ENCODE measurements around the gene GIT2.

- TF ChIP-seq CTCF (IDR thresholded peaks at IDR 0.05), result peak; percentile 27 to 42 (median 29)
- TF ChIP-seq POLR2A (IDR thresholded peaks at IDR 0.05), result no peak
Measured at GRCh38 chr12:109899783-109900751, 96.1 kb downstream of the GIT2 start, which contains the start of gene TCHP.
